CD8-positive, alpha-beta memory T cell (primary cell): ENCODE measurements around the gene EME2. TPM values are rescaled to one million over a fixed set of nuclear protein-coding genes. Genes with fewer than 3 reads are reported as not detected.

Source experiments
- CTCF ChIA-PET: fragments of 350-600 bp; sonication (Branson Sonifier 250); formaldehyde crosslinking; loops from one replicate; lab custom pipeline; 2021; ENCODE audit warnings: antibody characterized with exemption; lab: Charles Lee
- POLR2A ChIA-PET: fragments of 350-600 bp; sonication (Branson Sonifier 250); formaldehyde crosslinking; loops from one replicate; lab custom pipeline; 2021; ENCODE audit warnings: antibody characterized with exemption; lab: Charles Lee
- DNase-seq, 5 donors: peaks; one replicate each; pipeline versions ENCODE4 v3.0.0 to v3.0.0-alpha.2; 2020 to 2022; ENCODE audit warnings: mixed read lengths in 1 of 5
- H3K27ac ChIP-seq: one replicate; pipeline ENCODE4 v1.7.0; 2013; ENCODE audit warnings: low read depth, mild to moderate bottlenecking, low read length, moderate library complexity
- H3K27me3 ChIP-seq: 2 replicates; pipeline ENCODE4 v1.7.0; 2013; ENCODE audit warnings: low read length, mild to moderate bottlenecking; ENCODE audit not compliant: insufficient read depth, poor library complexity, severe bottlenecking
- H3K36me3 ChIP-seq: 2 replicates; pipeline ENCODE4 v1.7.0; 2013; ENCODE audit warnings: mild to moderate bottlenecking, low read length, moderate library complexity; ENCODE audit not compliant: insufficient read depth
- H3K4me1 ChIP-seq: 2 replicates; pipeline ENCODE4 v1.7.0; 2013; ENCODE audit warnings: mild to moderate bottlenecking, low read length, moderate library complexity; ENCODE audit not compliant: insufficient read depth
- H3K4me3 ChIP-seq: 2 replicates; pipeline ENCODE4 v1.7.0; 2013; ENCODE audit warnings: mild to moderate bottlenecking, low read length
- H3K9me3 ChIP-seq: 2 replicates; pipeline ENCODE4 v1.7.0; 2013; ENCODE audit warnings: mild to moderate bottlenecking, low read length
- H3K27ac Mint-ChIP-seq, 8 donors: one replicate each; pipeline ENCODE4 v1.8.0; 2020 to 2021; ENCODE audit warnings: mixed read lengths in 8 of 8, mild to moderate bottlenecking in 6 of 8, inconsistent platforms in 3 of 8, moderate library complexity in 3 of 8
- H3K27me3 Mint-ChIP-seq, 2 donors: one replicate each; pipeline ENCODE4 v1.8.0; 2020 to 2021; ENCODE audit warnings: mixed read lengths in 2 of 2, mild to moderate bottlenecking in 1 of 2, moderate library complexity in 1 of 2
- H3K36me3 Mint-ChIP-seq, 3 donors: one replicate each; pipeline ENCODE4 v1.8.0; 2020 to 2021; ENCODE audit warnings: mixed read lengths in 3 of 3, inconsistent platforms in 1 of 3, mild to moderate bottlenecking in 1 of 3
- H3K4me1 Mint-ChIP-seq, 3 donors: one replicate each; pipeline ENCODE4 v1.8.0; 2020 to 2021; ENCODE audit warnings: mixed read lengths in 3 of 3, inconsistent platforms in 1 of 3, mild to moderate bottlenecking in 1 of 3
- H3K4me3 Mint-ChIP-seq, 7 donors: one replicate each; pipeline ENCODE4 v1.8.0; 2020 to 2021; ENCODE audit warnings: mixed read lengths in 7 of 7, mild to moderate bottlenecking in 6 of 7, moderate library complexity in 4 of 7, inconsistent platforms in 2 of 7
- H3K9me3 Mint-ChIP-seq, 5 donors: one replicate each; pipeline ENCODE4 v1.8.0; 2020 to 2022; ENCODE audit warnings: mixed read lengths in 5 of 5, mild to moderate bottlenecking in 3 of 5, moderate library complexity in 2 of 5, inconsistent platforms in 1 of 5
- polyA plus RNA-seq: library from polyadenylated mRNA; unstranded; fragments of 300-500 nt; fragmentation: Illumina TruSeq; gene quantifications from one replicate; pipeline ENCODE4 v1.2.3, GENCODE V29; 2021
- total RNA-seq, 2 experiments: library from RNA; stranded (reverse); gene quantifications; one replicate each; pipeline ENCODE4 v1.2.3, GENCODE V29; 2021

Gene EME2
- total and polyA plus RNA-seq, 3 experiments from 2014 or later: 1.6 to 21.6 (median 21.0) TPM

DNA sequence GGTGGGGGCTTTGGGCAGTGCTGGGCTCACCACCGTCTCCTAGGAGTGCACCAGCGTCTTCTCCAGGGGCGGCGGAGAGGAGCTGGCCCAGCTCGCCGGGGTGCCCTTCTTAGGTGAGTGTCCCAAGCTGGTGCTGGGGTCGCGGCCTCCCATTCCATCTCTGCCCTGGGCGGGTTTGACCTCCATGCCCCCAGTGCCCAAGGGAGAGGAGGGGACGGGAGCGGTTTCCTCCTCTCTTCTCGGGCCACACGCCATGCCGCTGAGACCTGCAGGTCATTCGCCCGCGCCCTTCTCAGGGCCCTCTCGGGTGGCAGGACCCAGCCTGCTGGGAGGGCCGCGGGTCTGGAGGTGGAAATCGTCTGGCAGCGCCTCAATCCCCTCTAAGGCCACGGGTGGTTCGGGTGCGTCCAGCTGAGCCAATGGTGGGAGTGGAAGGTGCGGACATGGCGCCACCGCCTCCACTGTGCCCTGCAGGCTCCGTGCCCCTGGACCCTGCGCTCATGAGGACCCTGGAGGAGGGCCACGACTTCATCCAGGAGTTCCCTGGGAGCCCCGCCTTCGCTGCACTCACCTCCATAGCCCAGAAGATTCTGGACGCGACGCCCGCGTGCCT lies 15.6 kb downstream of the EME2 start:
- ChIA-PET POLR2A (no interaction called here), CTCF (no interaction called here)
- Mint-ChIP-seq H3K4me3 (no peak overlapping the region), H3K36me3 (peaks cover 0 to 36% (median 3%) of the 10 kb centered on the region in 3 donors), H3K4me1 (peaks cover 12 to 32% (median 14%) of the 10 kb centered on the region in 3 donors), H3K27me3 (no peaks in the 10 kb centered on the region), H3K9me3 (no peaks in the 10 kb centered on the region), H3K27ac (no peak overlapping the region)
- Histone ChIP-seq H3K27me3 (no peaks in the 10 kb centered on the region), H3K9me3 (no peaks in the 10 kb centered on the region), H3K4me3 (no peak overlapping the region), H3K36me3 (peaks cover 9% of the 10 kb centered on the region), H3K27ac (no peak overlapping the region), H3K4me1 (peaks cover 18% of the 10 kb centered on the region)
- DNase-seq: no peak

DNA sequence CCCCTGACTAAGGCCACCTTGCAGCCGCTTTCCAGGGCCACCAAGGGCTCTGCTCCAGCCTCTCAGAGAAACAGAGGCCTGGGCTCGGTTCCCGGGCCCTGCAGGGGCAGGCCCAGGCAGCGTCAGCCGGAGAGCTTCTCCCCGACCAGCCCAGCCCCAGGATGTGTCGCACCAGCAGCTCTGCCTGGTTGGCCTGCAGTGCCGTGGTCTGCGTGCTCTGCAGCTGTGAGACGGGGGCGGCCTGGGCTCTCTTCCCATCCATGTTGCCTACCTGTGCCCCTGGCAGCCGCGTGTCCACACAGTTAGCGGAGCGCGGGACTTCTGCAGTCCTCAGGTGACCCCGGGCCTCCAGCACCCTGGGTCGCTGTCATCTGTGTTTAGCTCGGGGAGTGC lies 16.1 kb downstream of the EME2 start:
- no peaks in the 10 kb centered on the region for H3K9me3 ChIP-seq
- Mint-ChIP-seq H3K4me1 (peaks cover 9 to 27% (median 10%) of the 10 kb centered on the region in 3 donors), H3K9me3 (no peaks in the 10 kb centered on the region), H3K4me3 (peak overlapping the region in 1 of 7 donors; percentile 75), H3K27ac (peak overlapping the region in 1 of 8 donors; percentile 85), H3K36me3 (peaks cover 0 to 33% (median 3%) of the 10 kb centered on the region in 3 donors), H3K27me3 (no peaks in the 10 kb centered on the region)
- H3K36me3 ChIP-seq: peaks cover 9% of the 10 kb centered on the region
- no peak overlapping the region for H3K4me3 ChIP-seq
- POLR2A ChIA-PET: no interaction called here
- no peak overlapping the region for H3K27ac ChIP-seq
- CTCF ChIA-PET: no interaction called here
- H3K27me3 ChIP-seq: no peaks in the 10 kb centered on the region
- H3K4me1 ChIP-seq: peaks cover 18% of the 10 kb centered on the region
- DNase-seq: no peak

DNA sequence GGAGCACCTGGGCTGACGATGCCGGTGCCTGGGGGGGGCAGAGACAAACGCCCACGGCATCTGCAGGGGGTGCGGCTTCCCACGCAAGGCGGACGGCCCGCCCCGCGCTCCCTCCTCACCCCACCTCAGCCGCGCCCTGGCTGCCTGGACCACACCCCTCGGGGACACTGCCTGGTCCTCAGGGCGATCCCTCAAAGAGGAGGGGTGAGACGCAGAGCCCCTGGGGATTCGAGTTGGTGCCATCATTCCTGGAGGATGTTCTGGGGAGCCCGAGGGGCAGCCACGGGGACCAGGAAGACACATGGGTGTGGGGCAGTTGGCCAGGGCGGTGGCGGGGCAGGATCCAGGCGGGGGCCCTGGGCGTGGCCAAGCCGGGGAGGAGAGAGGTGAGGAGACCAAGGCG lies 17.0 kb downstream of the EME2 start:
- H3K9me3 Mint-ChIP-seq: no peaks in the 10 kb centered on the region
- peaks cover 12% of the 10 kb centered on the region for H3K4me1 ChIP-seq
- no peak overlapping the region for H3K4me3 Mint-ChIP-seq
- H3K27ac ChIP-seq: no peak overlapping the region
- no peak overlapping the region for H3K27ac Mint-ChIP-seq
- DNase-seq: no peak
- H3K4me1 Mint-ChIP-seq: peaks cover 4 to 21% (median 9%) of the 10 kb centered on the region in 3 donors
- ChIA-PET POLR2A (no interaction called here), CTCF (no interaction called here)
- H3K4me3 ChIP-seq: no peak overlapping the region
- H3K27me3 ChIP-seq: no peaks in the 10 kb centered on the region
- no peaks in the 10 kb centered on the region for H3K9me3 ChIP-seq
- peaks cover 0 to 33% (median 3%) of the 10 kb centered on the region in 3 donors for H3K36me3 Mint-ChIP-seq
- H3K27me3 Mint-ChIP-seq: no peaks in the 10 kb centered on the region
- H3K36me3 ChIP-seq: peaks cover 9% of the 10 kb centered on the region

DNA sequence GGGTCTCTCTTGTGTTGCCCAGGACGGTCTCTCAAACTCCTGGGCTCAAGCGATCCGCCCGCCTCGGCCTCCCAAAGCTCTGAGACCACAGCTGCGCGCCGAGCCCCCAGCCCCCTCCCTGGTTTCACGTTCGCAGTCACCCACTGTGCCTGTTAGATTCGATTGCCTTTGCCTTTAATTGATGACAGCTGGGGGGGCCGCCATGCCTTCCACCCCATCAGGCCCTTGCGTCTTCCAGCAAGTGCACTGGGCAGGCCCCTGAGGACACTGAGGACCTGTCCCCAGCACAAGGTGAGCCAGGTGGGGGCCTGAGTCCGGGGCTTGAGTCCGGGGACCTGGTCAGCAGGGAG lies 17.6 kb downstream of the EME2 start:
- H3K27me3 Mint-ChIP-seq: no peaks in the 10 kb centered on the region
- Histone ChIP-seq H3K27me3 (no peaks in the 10 kb centered on the region), H3K36me3 (peaks cover 9% of the 10 kb centered on the region), H3K4me3 (no peak overlapping the region), H3K27ac (no peak overlapping the region), H3K4me1 (peaks cover 7% of the 10 kb centered on the region), H3K9me3 (no peaks in the 10 kb centered on the region)
- no peak overlapping the region for H3K4me3 Mint-ChIP-seq
- H3K36me3 Mint-ChIP-seq: peaks cover 0 to 32% (median 3%) of the 10 kb centered on the region in 3 donors
- H3K9me3 Mint-ChIP-seq: no peaks in the 10 kb centered on the region
- no peak for DNase-seq
- peaks cover under 1 to 17% (median 5%) of the 10 kb centered on the region in 3 donors for H3K4me1 Mint-ChIP-seq
- H3K27ac Mint-ChIP-seq: peak overlapping the region in 1 of 8 donors; percentile 69
- CTCF ChIA-PET: no interaction called here
- POLR2A ChIA-PET: interaction anchor here (2.5 kb wide), 1 partner anchor 7 kb away, joined by 9 read pairs; the partner anchor contains the start of genes NUBP2 and SPSB3

DNA sequence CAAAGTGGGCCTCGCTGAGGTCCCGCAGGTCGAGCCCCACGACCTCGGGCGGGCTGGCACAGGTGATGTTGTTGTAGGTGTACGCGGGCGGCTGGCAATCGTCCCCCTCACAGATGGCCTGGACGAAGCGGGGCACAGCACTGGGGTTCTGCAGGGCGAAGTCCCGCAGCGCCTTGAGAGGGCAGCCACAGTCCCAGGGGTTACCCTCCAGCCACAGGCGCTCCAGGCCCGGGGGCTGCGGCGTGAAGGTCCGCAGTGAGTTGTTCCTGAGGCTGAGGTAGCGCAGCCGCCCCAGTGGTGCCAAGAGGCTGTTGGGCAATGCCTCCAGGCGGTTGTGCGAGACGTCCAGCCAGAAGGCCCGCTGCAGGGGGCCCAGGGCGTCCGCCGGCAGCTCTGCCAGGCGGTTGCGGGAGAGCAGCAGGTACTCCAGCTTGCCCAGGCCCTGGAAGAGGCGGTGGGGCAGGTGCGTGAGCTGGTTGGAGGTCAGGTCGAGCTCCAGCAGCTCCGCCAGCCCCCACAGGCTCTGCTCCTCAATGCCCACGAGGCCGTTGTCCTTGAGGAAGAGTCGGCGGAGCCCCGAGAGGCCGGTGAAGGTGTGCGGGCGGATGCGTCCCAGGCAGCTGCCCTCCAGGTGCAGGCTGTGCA lies 18.1 kb downstream of the EME2 start:
- DNase-seq: no peak
- CTCF ChIA-PET: interaction anchor here (1.4 kb wide), 1 partner anchor 8 kb away, joined by 6 read pairs; the partner anchor contains the start of genes NUBP2 and SPSB3
- peaks cover 0 to 28% (median 3%) of the 10 kb centered on the region in 3 donors for H3K36me3 Mint-ChIP-seq
- H3K4me3 Mint-ChIP-seq: no peak overlapping the region
- H3K27ac Mint-ChIP-seq: no peak overlapping the region
- no peaks in the 10 kb centered on the region for H3K27me3 ChIP-seq
- peaks cover 2% of the 10 kb centered on the region for H3K4me1 ChIP-seq
- no peaks in the 10 kb centered on the region for H3K27me3 Mint-ChIP-seq
- no peak overlapping the region for H3K27ac ChIP-seq
- H3K36me3 ChIP-seq: peaks cover 9% of the 10 kb centered on the region
- POLR2A ChIA-PET: interaction anchor here (0.6 to 2.5 kb wide), 2 partner anchors 8 to 86 kb away, joined by 3 to 9 read pairs; partner anchors contain the start of genes NUBP2 and SPSB3
- peaks cover 0 to 12% (median 1%) of the 10 kb centered on the region in 3 donors for H3K4me1 Mint-ChIP-seq
- H3K9me3 ChIP-seq: no peaks in the 10 kb centered on the region
- no peak overlapping the region for H3K4me3 ChIP-seq
- no peaks in the 10 kb centered on the region for H3K9me3 Mint-ChIP-seq

DNA sequence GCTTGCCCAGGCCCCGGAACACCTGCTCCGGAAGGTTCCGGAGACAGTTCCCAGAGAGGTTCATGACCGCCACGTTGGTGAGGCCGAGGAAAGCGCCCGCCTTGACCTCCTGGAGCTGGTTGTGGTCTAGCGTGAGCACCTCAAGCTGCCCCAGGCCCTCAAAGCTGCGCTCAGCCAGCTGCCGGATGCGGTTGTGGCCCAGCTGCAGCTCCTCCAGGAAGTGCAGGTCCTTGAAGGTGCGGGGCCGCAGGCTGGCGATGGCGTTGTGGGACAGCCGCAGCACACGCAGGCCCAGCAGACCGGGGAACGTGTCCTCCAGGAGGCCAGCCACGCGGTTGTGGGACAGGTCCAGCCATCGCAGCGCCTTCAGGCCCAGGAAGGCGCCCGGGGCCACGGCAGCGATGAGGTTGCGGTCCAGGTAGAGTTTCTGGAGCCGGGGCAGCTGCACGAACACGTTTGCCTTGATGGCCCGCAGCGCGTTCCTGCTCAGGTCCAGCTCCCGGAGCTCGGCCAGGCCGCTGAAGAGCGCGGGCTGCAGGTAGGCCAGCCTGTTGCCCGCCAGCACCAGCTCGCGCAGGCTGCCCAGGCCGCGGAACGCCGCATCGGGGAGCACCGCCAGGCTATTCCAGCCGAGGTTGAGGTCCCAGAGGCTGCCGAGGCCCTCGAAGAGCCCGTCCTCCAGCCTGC lies 18.8 kb downstream of the EME2 start:
- no peak overlapping the region for H3K4me3 ChIP-seq
- Mint-ChIP-seq H3K27ac (no peak overlapping the region), H3K9me3 (no peaks in the 10 kb centered on the region), H3K4me1 (peaks cover 0 to 7% (median 1%) of the 10 kb centered on the region in 3 donors), H3K27me3 (no peaks in the 10 kb centered on the region), H3K4me3 (no peak overlapping the region), H3K36me3 (peaks cover 0 to 24% (median 3%) of the 10 kb centered on the region in 3 donors)
- CTCF ChIA-PET: interaction anchor here (1.4 kb wide), 1 partner anchor 9 kb away, joined by 6 read pairs; the partner anchor contains the start of genes NUBP2 and SPSB3
- POLR2A ChIA-PET: interaction anchor here (0.6 to 2.5 kb wide), 2 partner anchors 9 to 86 kb away, joined by 3 to 9 read pairs; partner anchors contain the start of genes NUBP2 and SPSB3
- H3K27me3 ChIP-seq: no peaks in the 10 kb centered on the region
- no peaks in the 10 kb centered on the region for H3K9me3 ChIP-seq
- H3K27ac ChIP-seq: no peak overlapping the region
- no peaks in the 10 kb centered on the region for H3K4me1 ChIP-seq
- no peak for DNase-seq
- peaks cover 9% of the 10 kb centered on the region for H3K36me3 ChIP-seq

DNA sequence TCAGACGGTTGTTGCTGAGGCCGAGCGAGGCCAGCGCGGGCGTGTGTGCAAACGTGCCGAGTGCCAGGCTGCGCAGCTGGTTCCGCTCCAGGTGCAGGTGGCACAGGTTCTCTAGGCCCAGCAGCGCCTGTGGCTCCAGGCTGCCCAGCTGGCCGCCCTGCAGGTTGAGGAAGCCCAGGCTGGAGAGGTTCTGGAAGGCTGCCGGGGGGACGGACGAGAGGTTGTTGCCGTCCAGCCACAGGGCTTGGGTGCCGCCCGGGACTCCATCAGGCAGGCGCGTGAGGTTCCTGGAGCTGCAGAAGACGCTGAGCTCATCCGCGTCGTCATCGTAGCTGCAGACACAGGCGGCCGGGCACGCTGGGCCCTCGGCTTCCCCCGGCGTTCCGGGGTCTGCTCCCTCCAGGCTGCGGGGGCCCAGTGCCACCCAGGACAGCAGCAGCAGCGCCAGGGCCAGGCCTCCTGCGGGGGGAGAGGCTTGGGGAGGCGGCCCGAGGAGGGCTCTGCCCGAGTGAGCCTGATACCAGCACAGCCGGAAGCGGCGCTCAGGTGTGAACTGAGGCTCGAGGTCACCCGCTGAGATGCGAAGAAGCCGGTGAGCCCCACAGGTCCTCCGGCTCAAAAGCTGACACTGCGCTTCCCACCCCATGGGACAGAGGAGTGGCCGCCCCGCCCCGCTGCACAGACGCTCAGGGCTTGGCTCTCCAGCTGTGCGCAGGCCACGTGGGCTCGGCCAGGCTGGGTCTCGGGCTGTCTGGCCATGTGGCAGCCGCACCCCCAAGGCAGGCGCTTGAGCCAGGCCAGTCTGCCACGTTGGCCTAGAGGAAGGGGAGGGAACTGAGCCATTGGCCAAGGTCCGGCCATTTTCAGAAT lies 19.6 kb downstream of the EME2 start:
- no peaks in the 10 kb centered on the region for H3K27me3 Mint-ChIP-seq
- no peak overlapping the region for H3K4me3 Mint-ChIP-seq
- H3K27ac Mint-ChIP-seq: peak overlapping the region in 1 of 8 donors; percentile 29
- peaks cover 0 to 3% (median 1%) of the 10 kb centered on the region in 3 donors for H3K4me1 Mint-ChIP-seq
- Histone ChIP-seq H3K4me1 (no peaks in the 10 kb centered on the region), H3K27me3 (no peaks in the 10 kb centered on the region), H3K4me3 (no peak overlapping the region), H3K9me3 (no peaks in the 10 kb centered on the region), H3K36me3 (peaks cover 4% of the 10 kb centered on the region), H3K27ac (no peak overlapping the region)
- no peak for DNase-seq
- POLR2A ChIA-PET: interaction anchor here (0.6 to 2.5 kb wide), 2 partner anchors 9 to 1491 kb away, joined by 4 to 9 read pairs; partner anchors contain the start of genes NUBP2 and SPSB3
- peaks cover 2 to 18% (median 3%) of the 10 kb centered on the region in 3 donors for H3K36me3 Mint-ChIP-seq
- CTCF ChIA-PET: interaction anchor here (1.4 kb wide), 1 partner anchor 10 kb away, joined by 6 read pairs; the partner anchor contains the start of genes NUBP2 and SPSB3
- peaks cover 1 to 2% (median 2%) of the 10 kb centered on the region in 5 donors for H3K9me3 Mint-ChIP-seq
